GM12865 (cell line): ENCODE results near the gene RAB40C.

Experiments
- DNase-seq: peaks from one replicate; pipeline ENCODE4 v3.0.0; 2010; ENCODE audit warnings: low read depth
- H3K4me3 ChIP-seq: 2 replicates; pipeline ENCODE4 v1.5.1; 2011; ENCODE audit warnings: mild to moderate bottlenecking, low read depth, low read length, control low read depth
- TF ChIP-seq, protein P1 (sequence below): IDR thresholded peaks from 2 replicates; pipeline ENCODE4 v1.5.1; 2011; ENCODE audit warnings: low read length, control low read depth, low read depth, inconsistent platforms; ENCODE audit not compliant: insufficient read depth; ENCODE audit errors: missing control alignments

Gene RAB40C

DNA sequence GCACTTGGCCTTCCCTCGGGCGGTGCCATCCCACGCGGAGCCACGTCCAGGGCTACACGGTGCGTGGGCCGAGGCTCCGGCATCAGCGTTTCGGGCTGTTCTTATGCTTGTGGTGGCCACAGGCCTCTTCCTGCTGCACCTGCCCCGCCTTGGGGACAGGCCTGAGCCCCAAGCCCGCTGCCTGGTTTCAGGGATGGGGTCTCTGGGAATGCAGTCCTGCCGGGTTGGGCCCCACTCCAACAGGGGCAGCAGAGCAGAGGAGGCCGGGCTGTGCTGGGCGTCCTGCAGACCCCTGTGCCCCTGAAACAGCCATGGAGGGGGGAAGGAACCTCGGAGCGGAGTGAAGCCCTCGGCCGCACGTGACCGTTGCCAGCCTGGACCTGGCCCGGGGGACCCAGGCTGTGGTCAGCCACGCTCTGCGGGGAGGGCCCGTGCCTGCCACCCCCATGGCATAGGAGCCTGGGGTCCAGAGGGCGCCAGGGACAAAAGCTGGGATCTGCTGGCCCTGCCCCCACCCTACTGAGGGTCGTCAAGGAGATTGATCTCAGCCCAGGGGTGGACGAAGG is 40.5 kb downstream of the RAB40C start:
- TF ChIP-seq, protein P1, sequence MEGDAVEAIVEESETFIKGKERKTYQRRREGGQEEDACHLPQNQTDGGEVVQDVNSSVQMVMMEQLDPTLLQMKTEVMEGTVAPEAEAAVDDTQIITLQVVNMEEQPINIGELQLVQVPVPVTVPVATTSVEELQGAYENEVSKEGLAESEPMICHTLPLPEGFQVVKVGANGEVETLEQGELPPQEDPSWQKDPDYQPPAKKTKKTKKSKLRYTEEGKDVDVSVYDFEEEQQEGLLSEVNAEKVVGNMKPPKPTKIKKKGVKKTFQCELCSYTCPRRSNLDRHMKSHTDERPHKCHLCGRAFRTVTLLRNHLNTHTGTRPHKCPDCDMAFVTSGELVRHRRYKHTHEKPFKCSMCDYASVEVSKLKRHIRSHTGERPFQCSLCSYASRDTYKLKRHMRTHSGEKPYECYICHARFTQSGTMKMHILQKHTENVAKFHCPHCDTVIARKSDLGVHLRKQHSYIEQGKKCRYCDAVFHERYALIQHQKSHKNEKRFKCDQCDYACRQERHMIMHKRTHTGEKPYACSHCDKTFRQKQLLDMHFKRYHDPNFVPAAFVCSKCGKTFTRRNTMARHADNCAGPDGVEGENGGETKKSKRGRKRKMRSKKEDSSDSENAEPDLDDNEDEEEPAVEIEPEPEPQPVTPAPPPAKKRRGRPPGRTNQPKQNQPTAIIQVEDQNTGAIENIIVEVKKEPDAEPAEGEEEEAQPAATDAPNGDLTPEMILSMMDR: no peak
- H3K4me3 ChIP-seq: no peak overlapping the region
- DNase-seq: no peak

DNA sequence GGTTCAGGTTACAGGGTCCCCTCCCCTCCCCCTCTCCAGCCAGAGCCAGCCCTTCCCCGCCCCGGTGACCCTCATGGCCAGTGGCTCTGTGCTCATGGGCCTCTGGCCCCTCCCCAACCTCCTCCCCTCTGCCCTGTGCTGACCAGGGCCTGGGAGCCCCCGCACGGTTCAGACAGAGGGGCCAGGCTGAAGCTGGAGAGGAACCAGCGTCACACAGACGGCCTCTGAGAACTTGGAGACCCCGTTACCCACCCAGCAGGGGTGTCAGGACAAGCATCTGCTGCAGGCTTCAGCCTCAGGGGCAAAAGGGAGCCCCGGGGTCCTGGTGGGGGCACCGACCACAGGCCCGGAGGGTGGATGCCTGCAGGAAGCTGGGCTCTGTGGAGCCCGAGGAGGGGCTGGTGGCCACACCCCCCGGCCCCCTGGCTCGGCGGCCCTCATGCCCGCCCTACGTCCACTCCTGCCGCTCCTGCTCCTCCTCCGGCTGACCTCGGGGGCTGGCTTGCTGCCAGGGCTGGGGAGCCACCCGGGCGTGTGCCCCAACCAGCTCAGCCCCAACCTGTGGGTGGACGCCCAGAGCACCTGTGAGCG is 41.0 kb downstream of the RAB40C start, which contains the start of gene WFIKKN1:
WFIKKN1 (plus strand) TSS at position 171 of the 591 bp plus-strand sequence; CDS start at position 440, 269 bp downstream.
- no peak within 1 kb of the TSS for H3K4me3 ChIP-seq
- DNase-seq: no peak
- TF ChIP-seq, protein P1: no peak

DNA sequence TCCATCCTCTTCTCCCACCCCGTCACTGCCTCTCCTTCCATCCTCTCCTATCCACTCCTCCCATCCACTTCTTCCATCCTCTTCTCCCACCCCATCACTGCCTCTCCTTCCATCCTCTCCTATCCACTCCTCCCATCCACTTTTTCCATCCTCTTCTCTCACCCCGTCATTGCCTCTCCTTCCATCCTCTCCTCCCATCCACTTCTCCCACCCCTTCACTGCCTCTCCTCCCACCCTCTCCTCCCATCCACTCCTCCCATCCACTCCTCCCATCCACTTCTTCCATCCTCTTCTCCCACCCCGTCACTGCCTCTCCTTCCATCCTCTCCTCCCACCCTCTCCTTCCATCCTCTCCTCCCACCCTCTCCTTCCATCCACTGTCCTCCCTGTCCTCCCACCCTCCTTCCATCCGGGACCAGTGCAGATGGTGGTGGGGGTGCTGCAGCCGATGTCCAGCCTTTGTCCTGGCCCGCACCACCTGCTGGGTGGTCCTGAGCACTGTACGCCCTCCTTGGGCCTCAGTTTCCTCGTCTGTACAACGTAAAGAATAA is 42.0 kb downstream of the RAB40C start:
- DNase-seq: no peak
- no peak overlapping the region for H3K4me3 ChIP-seq
- TF ChIP-seq, protein P1: no peak

DNA sequence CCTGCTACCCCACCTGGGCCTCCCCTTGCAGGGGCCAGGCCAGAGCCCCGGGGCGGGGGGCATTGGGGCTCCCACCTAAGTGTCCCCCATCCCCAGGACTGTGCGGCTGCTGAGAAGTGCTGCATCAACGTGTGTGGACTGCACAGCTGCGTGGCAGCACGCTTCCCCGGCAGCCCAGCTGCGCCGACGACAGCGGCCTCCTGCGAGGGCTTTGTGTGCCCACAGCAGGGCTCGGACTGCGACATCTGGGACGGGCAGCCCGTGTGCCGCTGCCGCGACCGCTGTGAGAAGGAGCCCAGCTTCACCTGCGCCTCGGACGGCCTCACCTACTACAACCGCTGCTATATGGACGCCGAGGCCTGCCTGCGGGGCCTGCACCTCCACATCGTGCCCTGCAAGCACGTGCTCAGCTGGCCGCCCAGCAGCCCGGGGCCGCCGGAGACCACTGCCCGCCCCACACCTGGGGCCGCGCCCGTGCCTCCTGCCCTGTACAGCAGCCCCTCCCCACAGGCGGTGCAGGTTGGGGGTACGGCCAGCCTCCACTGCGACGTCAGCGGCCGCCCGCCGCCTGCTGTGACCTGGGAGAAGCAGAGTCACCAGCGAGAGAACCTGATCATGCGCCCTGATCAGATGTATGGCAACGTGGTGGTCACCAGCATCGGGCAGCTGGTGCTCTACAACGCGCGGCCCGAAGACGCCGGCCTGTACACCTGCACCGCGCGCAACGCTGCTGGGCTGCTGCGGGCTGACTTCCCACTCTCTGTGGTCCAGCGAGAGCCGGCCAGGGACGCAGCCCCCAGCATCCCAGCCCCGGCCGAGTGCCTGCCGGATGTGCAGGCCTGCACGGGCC is 42.8 kb downstream of the RAB40C start:
- TF ChIP-seq, protein P1: no peak
- H3K4me3 ChIP-seq: no peak overlapping the region
- DNase-seq: no peak

DNA sequence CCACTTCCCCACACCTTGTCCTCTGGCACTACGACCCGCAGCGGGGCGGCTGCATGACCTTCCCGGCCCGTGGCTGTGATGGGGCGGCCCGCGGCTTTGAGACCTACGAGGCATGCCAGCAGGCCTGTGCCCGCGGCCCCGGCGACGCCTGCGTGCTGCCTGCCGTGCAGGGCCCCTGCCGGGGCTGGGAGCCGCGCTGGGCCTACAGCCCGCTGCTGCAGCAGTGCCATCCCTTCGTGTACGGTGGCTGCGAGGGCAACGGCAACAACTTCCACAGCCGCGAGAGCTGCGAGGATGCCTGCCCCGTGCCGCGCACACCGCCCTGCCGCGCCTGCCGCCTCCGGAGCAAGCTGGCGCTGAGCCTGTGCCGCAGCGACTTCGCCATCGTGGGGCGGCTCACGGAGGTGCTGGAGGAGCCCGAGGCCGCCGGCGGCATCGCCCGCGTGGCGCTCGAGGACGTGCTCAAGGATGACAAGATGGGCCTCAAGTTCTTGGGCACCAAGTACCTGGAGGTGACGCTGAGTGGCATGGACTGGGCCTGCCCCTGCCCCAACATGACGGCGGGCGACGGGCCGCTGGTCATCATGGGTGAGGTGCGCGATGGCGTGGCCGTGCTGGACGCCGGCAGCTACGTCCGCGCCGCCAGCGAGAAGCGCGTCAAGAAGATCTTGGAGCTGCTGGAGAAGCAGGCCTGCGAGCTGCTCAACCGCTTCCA is 43.6 kb downstream of the RAB40C start:
- H3K4me3 ChIP-seq: no peak overlapping the region
- TF ChIP-seq, protein P1: no peak
- no peak for DNase-seq

DNA sequence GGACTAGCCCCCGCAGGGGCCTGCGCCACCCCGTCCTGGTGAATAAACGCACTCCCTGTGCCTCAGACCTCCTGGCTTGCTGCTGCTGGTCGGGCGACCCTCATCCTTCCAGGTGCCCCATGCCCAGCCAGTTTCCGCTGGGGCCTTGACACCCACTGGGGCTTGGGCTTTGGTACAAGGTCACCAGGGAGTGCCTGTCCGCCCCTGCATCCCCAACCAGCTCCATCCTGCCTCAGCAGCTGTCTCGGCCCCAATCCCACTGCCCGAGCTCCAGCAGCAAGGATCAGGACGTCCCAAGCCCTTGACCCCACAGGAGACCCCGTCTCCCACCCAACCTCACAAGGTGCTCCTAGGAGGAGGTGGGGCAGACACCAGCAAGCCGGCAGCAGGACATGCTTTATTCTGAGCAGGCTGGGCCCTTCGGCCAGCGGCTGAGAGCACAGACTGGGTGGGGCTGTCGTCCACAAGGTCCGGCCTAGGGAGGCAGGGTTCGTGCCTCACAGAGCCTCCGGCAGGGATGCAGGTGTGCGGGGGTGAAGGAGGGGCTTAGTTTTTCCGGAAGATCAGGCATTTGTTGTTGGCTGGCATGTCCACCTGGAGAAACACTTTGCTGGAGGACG is 44.3 kb downstream of the RAB40C start:
- TF ChIP-seq, protein P1: no peak
- H3K4me3 ChIP-seq: no peak overlapping the region

More for the DNA sequence above, 44.3 kb downstream of the RAB40C start:
- no peak for DNase-seq
